ENCODE measurements around the gene PRR23B.

The PRR23B gene

DNA sequence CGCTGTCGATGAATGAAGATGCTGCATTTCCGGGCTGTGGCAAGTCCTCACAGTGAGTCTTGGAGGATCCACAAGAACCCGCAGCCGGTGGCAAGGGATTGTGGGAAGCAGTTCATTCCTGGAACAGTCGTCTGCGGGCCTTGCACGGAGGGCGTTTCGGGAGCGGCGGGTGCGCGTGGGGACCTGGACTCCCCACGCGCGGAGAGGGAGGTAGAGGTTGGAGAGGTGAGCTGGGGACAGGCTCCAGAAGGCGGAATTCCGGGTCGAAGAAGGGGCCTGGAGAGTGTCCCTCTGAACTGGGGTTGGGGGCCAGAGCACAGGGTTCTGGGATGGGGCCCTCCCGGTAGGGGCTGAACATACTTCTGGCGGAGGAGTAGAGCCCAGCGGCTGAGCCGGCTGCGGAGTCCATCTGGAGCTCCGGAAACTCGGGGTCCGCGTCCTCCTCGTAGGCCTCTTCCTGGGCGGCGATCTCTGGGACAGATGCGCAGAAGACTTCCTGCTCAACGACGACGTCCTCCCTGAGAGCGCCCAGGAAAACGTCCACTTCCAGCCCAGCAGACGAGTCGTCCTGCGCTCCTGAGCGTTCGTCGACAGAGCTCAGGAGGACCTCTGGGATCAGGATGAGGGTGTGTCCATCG lies 15.3 kb downstream of the PRR23B start:
- H3K4me1 ChIP-seq (ENCODE audit: insufficient read depth, low read length, poor library complexity, severe bottlenecking), result no peaks in the 10 kb centered on the region

GRCh38 chr3:138995706-138996105 lies 25.0 kb downstream of the PRR23B start:
- H3K27me3 ChIP-seq (ENCODE audit: insufficient read depth, low read length, poor library complexity, severe bottlenecking), result peaks cover 7% of the 10 kb centered on the region
- no peaks in the 10 kb centered on the region for H4K20me1 ChIP-seq (ENCODE audit: insufficient read depth, low read length, poor library complexity, severe bottlenecking)
- no peaks in the 10 kb centered on the region for H3K79me2 ChIP-seq (ENCODE audit: insufficient read depth, low read length)
- TF ChIP-seq, protein P1, sequence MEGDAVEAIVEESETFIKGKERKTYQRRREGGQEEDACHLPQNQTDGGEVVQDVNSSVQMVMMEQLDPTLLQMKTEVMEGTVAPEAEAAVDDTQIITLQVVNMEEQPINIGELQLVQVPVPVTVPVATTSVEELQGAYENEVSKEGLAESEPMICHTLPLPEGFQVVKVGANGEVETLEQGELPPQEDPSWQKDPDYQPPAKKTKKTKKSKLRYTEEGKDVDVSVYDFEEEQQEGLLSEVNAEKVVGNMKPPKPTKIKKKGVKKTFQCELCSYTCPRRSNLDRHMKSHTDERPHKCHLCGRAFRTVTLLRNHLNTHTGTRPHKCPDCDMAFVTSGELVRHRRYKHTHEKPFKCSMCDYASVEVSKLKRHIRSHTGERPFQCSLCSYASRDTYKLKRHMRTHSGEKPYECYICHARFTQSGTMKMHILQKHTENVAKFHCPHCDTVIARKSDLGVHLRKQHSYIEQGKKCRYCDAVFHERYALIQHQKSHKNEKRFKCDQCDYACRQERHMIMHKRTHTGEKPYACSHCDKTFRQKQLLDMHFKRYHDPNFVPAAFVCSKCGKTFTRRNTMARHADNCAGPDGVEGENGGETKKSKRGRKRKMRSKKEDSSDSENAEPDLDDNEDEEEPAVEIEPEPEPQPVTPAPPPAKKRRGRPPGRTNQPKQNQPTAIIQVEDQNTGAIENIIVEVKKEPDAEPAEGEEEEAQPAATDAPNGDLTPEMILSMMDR (conservative IDR thresholded peaks at IDR 0.05; ENCODE audit: low read length), result no peak
- TF ChIP-seq EZH2phosphoT487 (IDR thresholded peaks at IDR 0.05; ENCODE audit: borderline replicate concordance), result no peak
- H3K36me3 ChIP-seq (ENCODE audit: insufficient read depth, low read length), result no peaks in the 10 kb centered on the region
- no peaks in the 10 kb centered on the region for H3K9me3 ChIP-seq (ENCODE audit: insufficient read depth, low read depth, low read length)
- H3K9ac ChIP-seq (ENCODE audit: low read depth, low read length, poor library complexity, severe bottlenecking), result no peak overlapping the region
- H3K4me1 ChIP-seq (ENCODE audit: insufficient read depth, low read length, poor library complexity, severe bottlenecking), result no peaks in the 10 kb centered on the region
- no peaks in the 10 kb centered on the region for H3F3A ChIP-seq (ENCODE audit: low read depth)
- no peak overlapping the region for H3K4me3 ChIP-seq (ENCODE audit: low read length, poor library complexity, severe bottlenecking)
- H2AFZ ChIP-seq (ENCODE audit: low read length), result no peak overlapping the region
- no peaks in the 10 kb centered on the region for H3K9me2 ChIP-seq (replicated peaks; ENCODE audit: low read depth, low read length)
- H3K4me2 ChIP-seq (ENCODE audit: low read depth, low read length, poor library complexity, severe bottlenecking), result no peak overlapping the region

More for the DNA sequence above, 15.3 kb downstream of the PRR23B start:
- Histone ChIP-seq H3K4me2 (ENCODE audit: low read depth, low read length, poor library complexity, severe bottlenecking) (no peak overlapping the region), H3K79me2 (ENCODE audit: insufficient read depth, low read length) (no peaks in the 10 kb centered on the region), H3F3A (ENCODE audit: low read depth) (no peaks in the 10 kb centered on the region), H3K36me3 (ENCODE audit: insufficient read depth, low read length) (no peaks in the 10 kb centered on the region), H2AFZ (ENCODE audit: low read length) (no peak overlapping the region), H4K20me1 (ENCODE audit: insufficient read depth, low read length, poor library complexity, severe bottlenecking) (no peaks in the 10 kb centered on the region), H3K9me3 (ENCODE audit: insufficient read depth, low read depth, low read length) (no peaks in the 10 kb centered on the region), H3K4me3 (ENCODE audit: low read length, poor library complexity, severe bottlenecking) (no peak overlapping the region), H3K9me2 (replicated peaks; ENCODE audit: low read depth, low read length) (no peaks in the 10 kb centered on the region), H3K9ac (ENCODE audit: low read depth, low read length, poor library complexity, severe bottlenecking) (no peak overlapping the region), H3K27me3 (ENCODE audit: insufficient read depth, low read length, poor library complexity, severe bottlenecking) (no peaks in the 10 kb centered on the region)
- no peak for TF ChIP-seq EZH2phosphoT487 (IDR thresholded peaks at IDR 0.05; ENCODE audit: borderline replicate concordance)
- TF ChIP-seq, protein P1 (conservative IDR thresholded peaks at IDR 0.05; ENCODE audit: low read length), result no peak

- Histone ChIP-seq H3K4me3 (ENCODE audit: low read length, poor library complexity, severe bottlenecking) (no peak overlapping the region), H3K9me2 (replicated peaks; ENCODE audit: low read depth, low read length) (no peaks in the 10 kb centered on the region), H3K27me3 (ENCODE audit: insufficient read depth, low read length, poor library complexity, severe bottlenecking) (no peaks in the 10 kb centered on the region), H3K79me2 (ENCODE audit: insufficient read depth, low read length) (no peaks in the 10 kb centered on the region), H3K36me3 (ENCODE audit: insufficient read depth, low read length) (no peaks in the 10 kb centered on the region), H3K9me3 (ENCODE audit: insufficient read depth, low read depth, low read length) (no peaks in the 10 kb centered on the region), H3K4me2 (ENCODE audit: low read depth, low read length, poor library complexity, severe bottlenecking) (no peak overlapping the region), H3K4me1 (ENCODE audit: insufficient read depth, low read length, poor library complexity, severe bottlenecking) (no peaks in the 10 kb centered on the region), H4K20me1 (ENCODE audit: insufficient read depth, low read length, poor library complexity, severe bottlenecking) (no peaks in the 10 kb centered on the region), H3K9ac (ENCODE audit: low read depth, low read length, poor library complexity, severe bottlenecking) (no peak overlapping the region), H3F3A (ENCODE audit: low read depth) (no peaks in the 10 kb centered on the region), H2AFZ (ENCODE audit: low read length) (no peak overlapping the region)
- no peak for TF ChIP-seq EZH2phosphoT487 (IDR thresholded peaks at IDR 0.05; ENCODE audit: borderline replicate concordance)
- TF ChIP-seq, protein P1 (conservative IDR thresholded peaks at IDR 0.05; ENCODE audit: low read length), result no peak
Measured at GRCh38 chr3:138987181-138987580, 33.5 kb downstream of the PRR23B start.

Measured in Loucy (cell line).